ENCODE data around the gene FADS2. TPM values are rescaled to one million over a fixed set of nuclear protein-coding genes. Genes with fewer than 3 reads are reported as not detected.

The FADS2 gene
- total RNA-seq, 1 experiment from 2014 or later = 423 TPM

- TF ChIP-seq JAZF1 (CRISPR knock-in tag; IDR thresholded peaks at IDR 0.05) = no peak
- no peak for TF ChIP-seq ZNF396 (CRISPR knock-in tag; IDR thresholded peaks at IDR 0.05; ENCODE audit: borderline replicate concordance)
- TF ChIP-seq PRDM15 (CRISPR knock-in tag; IDR thresholded peaks at IDR 0.05) = no peak
- TF ChIP-seq, protein P1, sequence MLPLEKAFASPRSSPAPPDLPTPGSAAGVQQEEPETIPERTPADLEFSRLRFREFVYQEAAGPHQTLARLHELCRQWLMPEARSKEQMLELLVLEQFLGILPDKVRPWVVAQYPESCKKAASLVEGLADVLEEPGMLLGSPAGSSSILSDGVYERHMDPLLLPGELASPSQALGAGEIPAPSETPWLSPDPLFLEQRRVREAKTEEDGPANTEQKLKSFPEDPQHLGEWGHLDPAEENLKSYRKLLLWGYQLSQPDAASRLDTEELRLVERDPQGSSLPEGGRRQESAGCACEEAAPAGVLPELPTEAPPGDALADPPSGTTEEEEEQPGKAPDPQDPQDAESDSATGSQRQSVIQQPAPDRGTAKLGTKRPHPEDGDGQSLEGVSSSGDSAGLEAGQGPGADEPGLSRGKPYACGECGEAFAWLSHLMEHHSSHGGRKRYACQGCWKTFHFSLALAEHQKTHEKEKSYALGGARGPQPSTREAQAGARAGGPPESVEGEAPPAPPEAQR (CRISPR knock-in tag; IDR thresholded peaks at IDR 0.05) = no peak
- TF ChIP-seq ELF4 (CRISPR knock-in tag; IDR thresholded peaks at IDR 0.05; ENCODE audit: low read depth) = no peak
- TF ChIP-seq ATF3 (CRISPR knock-in tag; conservative IDR thresholded peaks at IDR 0.05) = no peak
These were observed 28.3 kb upstream of the FADS2 start (continued) for GRCh38 chr11:61799665-61800284.

DNA sequence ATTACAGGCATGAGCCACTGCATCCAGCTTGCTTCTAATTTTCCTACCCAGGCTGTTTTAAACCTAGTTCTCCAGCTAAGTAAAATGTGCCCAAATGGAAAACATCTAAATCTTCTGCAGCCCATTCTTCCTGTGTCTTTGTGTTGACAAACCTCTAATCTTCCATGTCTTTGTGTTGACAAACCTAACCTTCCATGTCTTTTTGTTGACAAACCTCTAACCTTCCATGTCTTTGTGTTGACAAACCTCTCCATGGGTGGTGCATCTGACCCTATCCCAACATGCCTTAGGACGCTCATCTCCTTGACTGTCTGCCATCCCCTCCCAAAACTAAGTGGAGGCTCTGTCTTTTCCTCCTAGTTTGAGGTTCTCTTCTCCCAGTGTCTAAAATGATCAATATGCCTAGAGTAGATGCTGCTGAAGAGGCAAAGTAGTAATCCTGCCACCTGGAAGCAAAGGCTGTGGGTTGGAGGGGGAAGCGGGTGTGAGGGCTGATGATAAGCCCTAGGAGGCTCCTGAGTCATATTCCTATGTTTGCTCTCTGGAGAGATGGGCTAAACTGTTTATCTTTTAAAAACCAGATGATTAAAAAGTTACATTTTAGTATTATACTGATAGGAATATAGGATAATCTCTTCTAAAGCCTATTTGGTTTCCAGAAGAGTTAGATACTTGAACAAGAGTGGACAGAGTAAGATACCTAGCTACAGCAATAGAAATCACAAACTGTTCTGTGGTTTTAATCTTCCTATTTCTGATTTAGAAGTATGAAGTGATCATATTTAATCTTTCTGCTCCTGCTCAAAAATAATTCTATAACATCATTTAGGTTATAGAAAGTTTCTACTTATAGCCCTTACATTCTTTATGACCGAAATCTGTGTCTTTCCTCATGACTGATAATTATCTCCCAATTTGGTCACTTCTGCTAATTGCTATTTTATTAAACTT lies 27.5 kb upstream of the FADS2 start:
- Mint-ChIP-seq H3K9me3 (no peaks in the 10 kb centered on the region), H3K27me3 (ENCODE audit: low read depth) (no peaks in the 10 kb centered on the region), H3K36me3 (peaks cover 59% of the 10 kb centered on the region), H3K4me1 (peaks cover 6% of the 10 kb centered on the region; the same call in 1 of the 2 replicates), H3K27ac (peak overlapping the region; percentile 12; the same call in 1 of the 2 replicates), H3K4me3 (no peak overlapping the region)
- POLR2A ChIA-PET = interaction anchor here (1.6 kb wide), 1 partner anchor 15 kb away, joined by 6 read pairs; no protein-coding TSS in a partner anchor
- CTCF ChIA-PET = interaction anchor here (1.5 to 4.6 kb wide), 2 partner anchors 12 to 13 kb away, joined by 6 to 47 read pairs; no protein-coding TSS in a partner anchor
- no peak for ATAC-seq
- no peak for DNase-seq (ENCODE audit: low spot score)
- TF ChIP-seq OVOL2 (CRISPR knock-in tag; IDR thresholded peaks at IDR 0.05; ENCODE audit: borderline replicate concordance) = no peak
- TF ChIP-seq MYBL2 (CRISPR knock-in tag; IDR thresholded peaks at IDR 0.05) = no peak
- TF ChIP-seq FOXP4 (CRISPR knock-in tag; IDR thresholded peaks at IDR 0.05) = no peak
- no peak for TF ChIP-seq NFYB (CRISPR knock-in tag; conservative IDR thresholded peaks at IDR 0.05; ENCODE audit: low read depth)
- no peak for TF ChIP-seq ZNF138 (CRISPR knock-in tag; conservative IDR thresholded peaks at IDR 0.05)
- TF ChIP-seq CREM (CRISPR knock-in tag; IDR thresholded peaks at IDR 0.05) = no peak
- TF ChIP-seq, protein P1 (CRISPR knock-in tag; IDR thresholded peaks at IDR 0.05) = no peak
- TF ChIP-seq NR3C1 (CRISPR knock-in tag; conservative IDR thresholded peaks at IDR 0.05; ENCODE audit: low read depth) = no peak
- no peak for TF ChIP-seq SOX15 (CRISPR knock-in tag; IDR thresholded peaks at IDR 0.05)
- no peak for TF ChIP-seq TEAD1 (CRISPR knock-in tag; IDR thresholded peaks at IDR 0.05)
- TF ChIP-seq SMAD3 (CRISPR knock-in tag; IDR thresholded peaks at IDR 0.05; ENCODE audit: borderline replicate concordance) = no peak
- TF ChIP-seq, protein P2, sequence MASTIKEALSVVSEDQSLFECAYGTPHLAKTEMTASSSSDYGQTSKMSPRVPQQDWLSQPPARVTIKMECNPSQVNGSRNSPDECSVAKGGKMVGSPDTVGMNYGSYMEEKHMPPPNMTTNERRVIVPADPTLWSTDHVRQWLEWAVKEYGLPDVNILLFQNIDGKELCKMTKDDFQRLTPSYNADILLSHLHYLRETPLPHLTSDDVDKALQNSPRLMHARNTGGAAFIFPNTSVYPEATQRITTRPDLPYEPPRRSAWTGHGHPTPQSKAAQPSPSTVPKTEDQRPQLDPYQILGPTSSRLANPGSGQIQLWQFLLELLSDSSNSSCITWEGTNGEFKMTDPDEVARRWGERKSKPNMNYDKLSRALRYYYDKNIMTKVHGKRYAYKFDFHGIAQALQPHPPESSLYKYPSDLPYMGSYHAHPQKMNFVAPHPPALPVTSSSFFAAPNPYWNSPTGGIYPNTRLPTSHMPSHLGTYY (CRISPR knock-in tag; IDR thresholded peaks at IDR 0.05) = no peak
- no peak for TF ChIP-seq ZNF232 (CRISPR knock-in tag; IDR thresholded peaks at IDR 0.05)
- TF ChIP-seq, protein P3, sequence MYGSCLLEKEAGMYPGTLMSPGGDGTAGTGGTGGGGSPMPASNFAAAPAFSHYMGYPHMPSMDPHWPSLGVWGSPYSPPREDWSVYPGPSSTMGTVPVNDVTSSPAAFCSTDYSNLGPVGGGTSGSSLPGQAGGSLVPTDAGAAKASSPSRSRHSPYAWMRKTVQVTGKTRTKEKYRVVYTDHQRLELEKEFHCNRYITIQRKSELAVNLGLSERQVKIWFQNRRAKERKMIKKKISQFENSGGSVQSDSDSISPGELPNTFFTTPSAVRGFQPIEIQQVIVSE (CRISPR knock-in tag; IDR thresholded peaks at IDR 0.05; ENCODE audit: borderline replicate concordance) = no peak
- no peak for TF ChIP-seq MXD4 (CRISPR knock-in tag; IDR thresholded peaks at IDR 0.05; ENCODE audit: borderline replicate concordance)
- no peak for TF ChIP-seq SP1 (CRISPR knock-in tag; conservative IDR thresholded peaks at IDR 0.05)

Measured in WTC11 (cell line).